HepG2 (cell line): ENCODE results near the gene ATP6V1G2. TPM values are rescaled to one million over a fixed set of nuclear protein-coding genes. Genes with fewer than 3 reads are reported as not detected.

Experiments
- ATAC-seq: fragments of 200-7000 bp; cut with Tn5 transposase; 3 replicates; pipeline ENCODE4 v1.9.1; 2020; ENCODE audit warnings: mild to moderate bottlenecking, moderate library complexity
- BruUV-seq: library from RNA; stranded (reverse); fragments of 400-500 nt; replicated peaks from 2 replicates; lab custom pipeline; 2021; lab: Mats Ljungman, UMichigan
- CTCF ChIA-PET: fragments of 300-600 bp; formaldehyde crosslinking; extraction: SDS; loops from one replicate; lab custom pipeline; 2021; ENCODE audit warnings: low total read pairs, inconsistent platforms, low intra/inter-chr PET ratio; lab: Yijun Ruan, JAX
- POLR2A ChIA-PET: fragments of 350-600 bp; sonication (Branson Sonifier 250); formaldehyde crosslinking; loops from one replicate; lab custom pipeline; 2020; ENCODE audit warnings: antibody characterized with exemption, inconsistent platforms; lab: Yijun Ruan, JAX
- DNase-seq: peaks from one replicate; pipeline ENCODE4 v3.0.0-alpha.2; 2015; ENCODE audit warnings: low spot score
- FAIRE-seq: peaks from 3 replicates; lab custom pipeline; 2011; peaks lifted over from hg19 to GRCh38; lab: Jason Lieb, UNC
- H2AFZ ChIP-seq: one replicate; pipeline ENCODE4 v1.6.1; 2011; ENCODE audit warnings: low read length, inconsistent platforms
- H3K27ac ChIP-seq: fragments of 300-600 bp; 3 replicates; pipeline ENCODE4 v1.8.0; 2011; ENCODE audit warnings: mixed run types, mild to moderate bottlenecking, mixed read lengths, low read length, inconsistent platforms; ENCODE audit not compliant: insufficient read depth; ENCODE audit errors: extremely low read length
- H3K27me3 ChIP-seq, 2 experiments: fragments of 200-600 bp in 1 of 2; 2 replicates in 1 of 2; 3 replicates in 1 of 2; pipeline versions ENCODE4 v1.6.0 to v1.8.0; 2011; ENCODE audit warnings: low read length in 2 of 2, mild to moderate bottlenecking in 2 of 2, moderate library complexity in 2 of 2, inconsistent platforms in 1 of 2; ENCODE audit not compliant: insufficient read depth in 2 of 2, control insufficient read depth in 1 of 2
- H3K36me3 ChIP-seq, 2 experiments: fragments of 200-600 bp in 1 of 2; replicated peaks in 1 of 2; 2 replicates in 1 of 2; 3 replicates in 1 of 2; pipeline versions ENCODE4 v1.5.1 to v1.8.0; 2011; ENCODE audit warnings: low read length in 2 of 2, inconsistent platforms in 1 of 2; ENCODE audit not compliant: insufficient read depth in 2 of 2, control insufficient read depth in 1 of 2
- H3K4me1 ChIP-seq: 2 replicates; pipeline ENCODE4 v1.5.1; 2012; ENCODE audit warnings: low read length, inconsistent platforms; ENCODE audit not compliant: insufficient read depth
- H3K4me2 ChIP-seq: 2 replicates; pipeline ENCODE4 v1.6.0; 2011; ENCODE audit warnings: low read depth, low read length, inconsistent platforms
- H3K4me3 ChIP-seq, 3 experiments: fragments of 200-600 bp in 1 of 3; sonication (generic), shearing (Covaris generic) in 1 of 3; replicated peaks in 1 of 3; 2 replicates each; pipeline ENCODE4 v1.5.1; 2011 to 2016; ENCODE audit warnings: low read length in 3 of 3, inconsistent platforms in 2 of 3, low read depth in 2 of 3, mild to moderate bottlenecking in 2 of 3, control low read depth in 1 of 3, mixed read lengths in 1 of 3; ENCODE audit not compliant: insufficient read depth in 1 of 3
- H3K79me2 ChIP-seq: one replicate; pipeline ENCODE4 v1.6.1; 2011; ENCODE audit warnings: low read length, inconsistent platforms; ENCODE audit not compliant: insufficient read depth
- H3K9ac ChIP-seq: 2 replicates; pipeline ENCODE4 v1.6.0; 2011; ENCODE audit warnings: mild to moderate bottlenecking, low read depth, low read length, inconsistent platforms; ENCODE audit not compliant: insufficient read depth
- H3K9me3 ChIP-seq: 2 replicates; pipeline ENCODE4 v1.5.1; 2012; ENCODE audit warnings: mild to moderate bottlenecking, low read length
- H4K20me1 ChIP-seq: 2 replicates; pipeline ENCODE4 v1.6.0; 2011; ENCODE audit warnings: inconsistent platforms, mild to moderate bottlenecking, low read length, moderate library complexity; ENCODE audit not compliant: insufficient read depth
- GZF1 ChIP-seq: sonication (generic); formaldehyde crosslinking; IDR thresholded peaks from 2 replicates; pipeline ENCODE4 v1.5.1; 2020; ENCODE audit warnings: mild to moderate bottlenecking, missing genetic modification reagents
- KMT2B ChIP-seq: IDR thresholded peaks from 2 replicates; pipeline ENCODE4 v1.6.1; 2016; ENCODE audit warnings: missing genetic modification reagents, missing compliant biosample characterization
- MYC ChIP-seq: sonication (generic); formaldehyde crosslinking; IDR thresholded peaks from 2 replicates; pipeline ENCODE4 v1.9.0; 2021; ENCODE audit warnings: missing genetic modification reagents, borderline replicate concordance
- NFE2L2 ChIP-seq: fragments of 150-350 bp; IDR thresholded peaks from 2 replicates; pipeline ENCODE4 v1.6.1; 2014; ENCODE audit warnings: low read length
- NFRKB ChIP-seq: fragments of 450-650 bp; IDR thresholded peaks from 2 replicates; pipeline ENCODE4 v1.6.1; 2017
- REPIN1 ChIP-seq: sonication (generic); formaldehyde crosslinking; IDR thresholded peaks from 2 replicates; pipeline ENCODE4 v1.8.0; 2022; ENCODE audit warnings: missing genetic modification reagents, low read depth, mild to moderate bottlenecking, borderline replicate concordance
- TCF7 ChIP-seq: sonication (generic); IDR thresholded peaks from 2 replicates; pipeline ENCODE4 v1.6.1; 2016; ENCODE audit warnings: antibody characterized with exemption, low read depth
- ZNF136 ChIP-seq: sonication (generic); formaldehyde crosslinking; IDR thresholded peaks from 2 replicates; pipeline ENCODE4 v1.8.1; 2022; ENCODE audit warnings: low read depth, mild to moderate bottlenecking, moderate library complexity, missing genetic modification reagents
- ZNF382 ChIP-seq: sonication (generic); formaldehyde crosslinking; IDR thresholded peaks from 2 replicates; pipeline ENCODE4 v1.5.0; 2020; ENCODE audit warnings: missing genetic modification reagents, mild to moderate bottlenecking, borderline replicate concordance
- ZNF451 ChIP-seq: sonication (generic); formaldehyde crosslinking; IDR thresholded peaks from 2 replicates; pipeline ENCODE4 v1.5.0; 2020; ENCODE audit warnings: mild to moderate bottlenecking, missing genetic modification reagents
- ZNF460 ChIP-seq: sonication (generic); formaldehyde crosslinking; IDR thresholded peaks from 2 replicates; pipeline ENCODE4 v1.5.1; 2020; ENCODE audit warnings: missing genetic modification reagents, mild to moderate bottlenecking, borderline replicate concordance
- ZNF484 ChIP-seq: sonication (generic); formaldehyde crosslinking; IDR thresholded peaks from 2 replicates; pipeline ENCODE4 v1.5.1; 2020; ENCODE audit warnings: mild to moderate bottlenecking, low read depth, missing genetic modification reagents, borderline replicate concordance
- WGBS: methylation state at CpG from one replicate; pipeline ENCODE4 v1.1.6; 2017; ENCODE audit warnings: low lambda C conversion rate; 5-methylcytosine and 5-hydroxymethylcytosine counted together
- in situ Hi-C: cut with HindIII; loops from 2 replicates; pipeline ENCODE4 v1.10.0; 2017; ENCODE audit warnings: low pct_unique_long_range_greater_than_20kb; ENCODE audit not compliant: extremely low pct_ligation_motif_present
- intact Hi-C: fragments of 100-400 bp; cut with micrococcal nuclease; formaldehyde crosslinking; loops from one replicate; pipeline ENCODE4 v1.10.0; 2022; ENCODE audit not compliant: unreplicated experiment
- polyA plus RNA-seq, 8 experiments: library from polyadenylated mRNA; depleted of rRNA in 3 of 8; stranded (reverse) in 7 of 8; unstranded in 1 of 8; fragments of >200 nt; fragmentation: Illumina TruSeq in 4 of 8; extraction: Trizol in 4 of 8; gene quantifications; 2 replicates each; pipeline versions ENCODE4 v1.2.1 to v1.2.3, GENCODE V29; 2011 to 2016; ENCODE audit warnings: low read depth in 4 of 8, missing spikeins in 1 of 8, mixed read lengths in 1 of 8; ENCODE audit not compliant: insufficient read depth in 1 of 8
- total RNA-seq, 5 experiments: library from RNA; depleted of rRNA; stranded (reverse); fragments of >200 nt; fragmentation: Illumina TruSeq; extraction: Trizol; gene quantifications; 2 replicates each; pipeline ENCODE4 v1.2.3, GENCODE V29; 2016; ENCODE audit warnings: low read depth in 1 of 5
- TF ChIP-seq, protein P1 (sequence below): sonication (generic); formaldehyde crosslinking; IDR thresholded peaks from 2 replicates; pipeline ENCODE4 v1.5.0; 2020; ENCODE audit warnings: mild to moderate bottlenecking, missing genetic modification reagents

The ATP6V1G2 gene
- total and polyA plus RNA-seq, 2 of the 13 experiments (the other 11 are each of a cell fraction or from before 2014, with no cell fraction given) = 0.27 to 0.83 TPM

DNA sequence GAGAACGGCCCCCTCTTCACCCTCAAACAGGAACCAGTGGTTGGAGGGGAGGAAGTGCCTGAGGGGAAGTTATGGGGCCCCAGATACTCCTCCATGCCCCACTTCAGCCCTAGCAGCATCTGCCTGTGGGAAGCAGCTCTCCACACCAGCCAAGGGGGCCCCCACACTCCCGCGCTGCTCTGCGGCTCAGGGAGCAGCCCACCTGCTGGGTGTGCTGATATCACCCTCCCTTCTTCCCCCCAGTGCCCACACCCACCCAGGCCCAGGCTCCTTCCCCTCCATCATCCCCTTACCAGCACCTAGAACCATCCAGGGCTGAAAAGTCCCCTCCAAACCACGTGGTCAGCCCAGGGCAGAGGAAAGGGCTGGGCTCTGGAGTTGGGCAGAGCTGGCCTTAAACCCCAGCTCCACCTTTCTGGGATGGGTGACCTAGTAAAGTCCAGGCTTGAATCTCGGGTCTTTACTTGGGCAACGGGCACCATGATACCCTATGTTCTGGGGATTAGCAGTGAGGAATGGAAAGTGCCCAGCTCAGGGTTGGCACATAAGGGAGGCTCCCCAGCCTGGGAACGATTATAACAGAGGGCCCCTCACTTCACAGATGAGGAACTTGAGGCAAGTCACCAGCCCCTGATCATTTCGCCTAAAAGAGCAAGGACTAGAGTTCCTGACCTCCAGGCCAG, 40.3 kb upstream of the ATP6V1G2 start:
- in situ Hi-C loops = loop anchor here (5.0 kb wide), 1 partner anchor 94 kb away; no protein-coding TSS in a partner anchor
- CTCF ChIA-PET = no interaction called here
- H3K27me3 ChIP-seq = peaks cover 9 to 46% of the 10 kb centered on the region in 2 experiments
- POLR2A ChIA-PET = interaction anchor here (1.4 kb wide), 1 partner anchor 12 kb away, joined by 3 read pairs; no protein-coding TSS in a partner anchor
- 4% methylated on average over 9 of the region's 9 CpGs for WGBS
- no peaks in the 10 kb centered on the region for H3K9me3 ChIP-seq
- no peaks in the 10 kb centered on the region for H4K20me1 ChIP-seq
- no peak overlapping the region for H3K4me2 ChIP-seq
- BruUV-seq = no TSS peak
- H3K36me3 ChIP-seq = no peaks in the 10 kb centered on the region
- TF ChIP-seq ZNF136 (CRISPR knock-in tag) (no peak), TCF7 (no peak), ZNF382 (CRISPR knock-in tag) (no peak), REPIN1 (CRISPR knock-in tag) (no peak), ZNF451 (CRISPR knock-in tag) (no peak), KMT2B (no peak), NFE2L2 (no peak), MYC (CRISPR knock-in tag) (no peak), NFRKB (no peak), ZNF460 (CRISPR knock-in tag) (no peak), GZF1 (CRISPR knock-in tag) (no peak), ZNF484 (CRISPR knock-in tag) (no peak)
- TF ChIP-seq, protein P1, sequence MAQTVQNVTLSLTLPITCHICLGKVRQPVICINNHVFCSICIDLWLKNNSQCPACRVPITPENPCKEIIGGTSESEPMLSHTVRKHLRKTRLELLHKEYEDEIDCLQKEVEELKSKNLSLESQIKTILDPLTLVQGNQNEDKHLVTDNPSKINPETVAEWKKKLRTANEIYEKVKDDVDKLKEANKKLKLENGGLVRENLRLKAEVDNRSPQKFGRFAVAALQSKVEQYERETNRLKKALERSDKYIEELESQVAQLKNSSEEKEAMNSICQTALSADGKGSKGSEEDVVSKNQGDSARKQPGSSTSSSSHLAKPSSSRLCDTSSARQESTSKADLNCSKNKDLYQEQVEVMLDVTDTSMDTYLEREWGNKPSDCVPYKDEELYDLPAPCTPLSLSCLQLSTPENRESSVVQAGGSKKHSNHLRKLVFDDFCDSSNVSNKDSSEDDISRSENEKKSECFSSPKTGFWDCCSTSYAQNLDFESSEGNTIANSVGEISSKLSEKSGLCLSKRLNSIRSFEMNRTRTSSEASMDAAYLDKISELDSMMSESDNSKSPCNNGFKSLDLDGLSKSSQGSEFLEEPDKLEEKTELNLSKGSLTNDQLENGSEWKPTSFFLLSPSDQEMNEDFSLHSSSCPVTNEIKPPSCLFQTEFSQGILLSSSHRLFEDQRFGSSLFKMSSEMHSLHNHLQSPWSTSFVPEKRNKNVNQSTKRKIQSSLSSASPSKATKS (CRISPR knock-in tag) = no peak
- no peak overlapping the region for H2AFZ ChIP-seq
- no peak overlapping the region for H3K4me3 ChIP-seq
- no peak overlapping the region for H3K27ac ChIP-seq
- ATAC-seq (no peak), DNase-seq (no peak), FAIRE-seq (no peak)
- H3K79me2 ChIP-seq = no peaks in the 10 kb centered on the region
- intact Hi-C loops = loop anchor here (5.0 kb wide), 1 partner anchor 1139 kb away; no protein-coding TSS in a partner anchor
- H3K9ac ChIP-seq = no peak overlapping the region
- H3K4me1 ChIP-seq = peaks cover 10% of the 10 kb centered on the region
